K562 (cell line): ENCODE data around the gene XCL1. TPM values are rescaled to one million over a fixed set of nuclear protein-coding genes. Genes with fewer than 3 reads are reported as not detected.

ENCODE experiments used
- ATAC-seq: fragments of 200-7000 bp; cut with Tn5 transposase; 3 replicates; pipeline ENCODE4 v1.9.1; 2020; ENCODE audit warnings: moderate library complexity
- BruUV-seq: library from RNA; stranded (reverse); fragments of 400-500 nt; replicated peaks from 2 replicates; lab custom pipeline; 2021; lab: Mats Ljungman, UMichigan
- CTCF ChIA-PET: fragments of 300-600 bp; formaldehyde crosslinking; extraction: SDS; loops from one replicate; lab custom pipeline; 2021; ENCODE audit warnings: low intra/inter-chr PET ratio; lab: Yijun Ruan, JAX
- POLR2A ChIA-PET: fragments of 300-600, 350-650 bp; sonication (Branson Sonifier 250); formaldehyde crosslinking; extraction: SDS; loops from one replicate; lab custom pipeline; 2021; ENCODE audit warnings: antibody characterized with exemption, inconsistent platforms; lab: Yijun Ruan, JAX
- DNase-seq, 4 experiments: peaks; one replicate each; pipeline versions ENCODE4 v3.0.0 to v3.0.0-alpha.2; 2011 to 2018; ENCODE audit warnings: low spot score in 3 of 4, mixed read lengths in 3 of 4; ENCODE audit errors: extremely low read depth in 1 of 4
- FAIRE-seq: peaks from 2 replicates; lab custom pipeline; 2011; peaks lifted over from hg19 to GRCh38; lab: Jason Lieb, UNC
- H2AFZ ChIP-seq: 2 replicates; pipeline ENCODE4 v1.6.0; 2011; ENCODE audit warnings: low read depth, low read length, control low read depth, inconsistent platforms
- H3K27ac ChIP-seq: fragments of 200-600 bp; 3 replicates; pipeline ENCODE4 v1.8.0; 2011; ENCODE audit warnings: low read depth, mild to moderate bottlenecking, control low read depth, inconsistent platforms, low read length, moderate library complexity, mixed read lengths; ENCODE audit errors: extremely low read depth
- H3K27me3 ChIP-seq, 2 experiments: fragments of 300-600 bp in 1 of 2; 2 replicates in 1 of 2; 3 replicates in 1 of 2; pipeline versions ENCODE4 v1.6.0 to v1.8.0; 2011; ENCODE audit warnings: inconsistent platforms in 2 of 2, low read length in 2 of 2, mild to moderate bottlenecking in 1 of 2, mixed read lengths in 1 of 2, moderate library complexity in 1 of 2; ENCODE audit not compliant: control insufficient read depth in 2 of 2, insufficient read depth in 2 of 2
- H3K36me3 ChIP-seq: fragments of 300-600 bp; 3 replicates; pipeline ENCODE4 v1.8.0; 2011; ENCODE audit warnings: mild to moderate bottlenecking, low read length, inconsistent platforms; ENCODE audit not compliant: control insufficient read depth, insufficient read depth
- H3K4me1 ChIP-seq, 2 experiments: fragments of 200-600 bp in 1 of 2; replicated peaks in 1 of 2; 2 replicates in 1 of 2; 3 replicates in 1 of 2; pipeline versions ENCODE4 v1.5.1 to v1.8.0; 2011; ENCODE audit warnings: inconsistent platforms in 2 of 2, low read length in 2 of 2, mild to moderate bottlenecking in 1 of 2, mixed read lengths in 1 of 2, moderate library complexity in 1 of 2; ENCODE audit not compliant: control insufficient read depth in 2 of 2, insufficient read depth in 2 of 2
- H3K4me2 ChIP-seq: 2 replicates; pipeline ENCODE4 v1.6.1; 2011; ENCODE audit warnings: low read length, control low read depth, inconsistent platforms, mixed read lengths; ENCODE audit not compliant: insufficient read depth
- H3K4me3 ChIP-seq: fragments of 200-600 bp; sonication (generic), shearing (Covaris generic); 2 replicates; pipeline ENCODE4 v1.5.1; 2016; ENCODE audit warnings: control low read depth, inconsistent platforms
- H3K79me2 ChIP-seq: fragments of 200-600 bp; 3 replicates; pipeline ENCODE4 v1.8.0; 2011; ENCODE audit warnings: low read length, inconsistent platforms; ENCODE audit not compliant: control insufficient read depth, insufficient read depth
- H3K9ac ChIP-seq, 2 experiments: 2 replicates each; pipeline versions ENCODE4 v1.6.0 to v1.6.1; 2011; ENCODE audit warnings: low read depth in 2 of 2, low read length in 2 of 2, control low read depth in 1 of 2, inconsistent platforms in 1 of 2, mild to moderate bottlenecking in 1 of 2, mixed read lengths in 1 of 2; ENCODE audit not compliant: insufficient read depth in 1 of 2
- H3K9me1 ChIP-seq: one replicate; pipeline ENCODE4 v1.6.0; 2011; ENCODE audit warnings: inconsistent platforms, mild to moderate bottlenecking, low read length, moderate library complexity; ENCODE audit not compliant: control insufficient read depth, insufficient read depth
- H3K9me3 ChIP-seq: replicated peaks from 2 replicates; pipeline ENCODE4 v1.5.1; 2011; ENCODE audit warnings: low read depth, low read length, inconsistent platforms; ENCODE audit not compliant: control insufficient read depth, insufficient read depth
- H4K20me1 ChIP-seq: replicated peaks from 2 replicates; pipeline ENCODE4 v1.6.1; 2011; ENCODE audit warnings: low read length, inconsistent platforms, mixed read lengths; ENCODE audit not compliant: control insufficient read depth, insufficient read depth
- MIER1 ChIP-seq: fragments of 450-650 bp; IDR thresholded peaks from 2 replicates; pipeline ENCODE4 v1.6.1; 2016; ENCODE audit warnings: antibody characterized with exemption, mild to moderate bottlenecking, low read depth
- TCF3 ChIP-seq: sonication (generic); formaldehyde crosslinking; IDR thresholded peaks from 2 replicates; pipeline ENCODE4 v1.4.0; 2020; ENCODE audit warnings: mild to moderate bottlenecking, missing genetic modification reagents
- USF2 ChIP-seq: sonication (generic); formaldehyde crosslinking; IDR thresholded peaks from 2 replicates; pipeline ENCODE4 v1.5.0; 2020; ENCODE audit warnings: missing genetic modification reagents
- XRCC5 ChIP-seq: fragments of 200-400 bp; formaldehyde crosslinking; IDR thresholded peaks from 2 replicates; pipeline ENCODE4 v1.6.1; 2017; ENCODE audit warnings: low read depth, mild to moderate bottlenecking, low read length
- ZNF165 ChIP-seq: fragments of 250-450 bp; sonication (Bioruptor Pico); IDR thresholded peaks from 2 replicates; pipeline ENCODE4 v1.4.0; 2020; ENCODE audit warnings: borderline replicate concordance
- WGBS: fragments of 100-300 bp; shearing (Covaris generic); methylation state at CpG from one replicate; pipeline ENCODE4 v1.1.6; 2016; ENCODE audit warnings: low coverage, mixed read lengths; ENCODE audit not compliant: insufficient coverage; ENCODE audit errors: missing lambda C conversion rate; 5-methylcytosine and 5-hydroxymethylcytosine counted together
- in situ Hi-C: fragments of 300-500 bp; cut with MboI; formaldehyde crosslinking; loops from 4 replicates; pipeline ENCODE4 v1.15.0; 2018; ENCODE audit warnings: inconsistent platforms, mixed read lengths
- intact Hi-C: fragments of 100-400 bp; cut with micrococcal nuclease; formaldehyde crosslinking; loops from 2 replicates; pipeline ENCODE4 v1.14.2; 2022
- polyA plus RNA-seq, 8 experiments: library from polyadenylated mRNA; depleted of rRNA in 4 of 8; stranded (reverse) in 5 of 8; unstranded in 3 of 8; fragments of >200 nt; fragmentation: Nextera tagmentation in 2 of 8; fragmentation: Illumina TruSeq in 1 of 8; extraction: Ambion mirVana in 2 of 8; extraction: Trizol in 1 of 8; gene quantifications; 2 replicates each; pipeline versions ENCODE4 v1.2.1 to v1.2.3, GENCODE V29; 2011 to 2014; ENCODE audit warnings: inconsistent platforms in 1 of 8, missing spikeins in 1 of 8
- total RNA-seq, 7 experiments: library from RNA; depleted of rRNA in 6 of 7; stranded (reverse); fragments of >200 nt in 6 of 7; fragmentation: Illumina TruSeq in 2 of 7; extraction: Trizol in 2 of 7; gene quantifications; 2 replicates each; pipeline versions ENCODE4 v1.2.1 to v1.2.3, GENCODE V29; 2011 to 2021; ENCODE audit warnings: low replicate concordance in 1 of 7
- TF ChIP-seq, protein P1 (sequence below), 2 experiments: fragments of 450-650 bp; formaldehyde crosslinking in 1 of 2; IDR thresholded peaks; 2 replicates each; pipeline versions ENCODE4 v1.4.0 to v1.6.1; 2014 to 2020; ENCODE audit warnings: mild to moderate bottlenecking in 2 of 2, borderline replicate concordance in 1 of 2, low read depth in 1 of 2
- TF ChIP-seq, protein P2 (sequence below): fragments of 450-650 bp; formaldehyde crosslinking; IDR thresholded peaks from 2 replicates; pipeline ENCODE4 v1.4.0; 2020; ENCODE audit warnings: mild to moderate bottlenecking, moderate library complexity

The XCL1 gene
- total and polyA plus RNA-seq, 9 of the 15 experiments (the other 6 are each of a cell fraction or from before 2014, with no cell fraction given) = 0.06 to 0.09 (median 0.06) TPM; not detected in 6

DNA sequence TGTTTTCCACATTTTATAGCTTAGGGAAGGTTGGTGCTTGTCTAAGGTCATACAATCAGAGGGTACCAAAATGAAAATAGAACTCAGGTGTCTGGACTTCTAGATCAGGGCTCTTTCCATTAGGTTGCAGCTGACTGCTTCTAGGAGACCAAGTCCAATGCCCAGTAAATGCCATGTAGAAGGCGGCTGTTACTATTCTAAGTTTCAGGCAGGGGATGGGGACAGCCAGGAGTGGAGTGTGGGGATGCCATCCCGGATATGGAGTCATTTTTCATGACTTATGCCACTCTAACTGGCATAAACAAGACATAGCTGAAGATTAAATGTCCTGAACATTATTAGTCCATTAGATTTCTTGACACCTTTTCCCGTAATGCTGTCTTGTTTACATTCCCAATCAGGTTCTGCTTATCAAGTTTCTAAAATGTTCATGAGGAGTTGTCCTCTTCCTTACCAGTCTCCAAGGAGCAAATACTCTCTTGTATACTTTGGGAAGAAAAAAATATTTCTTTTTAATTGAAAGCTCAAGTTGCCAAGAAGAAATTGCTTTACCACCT lies 31.5 kb downstream of the XCL1 start (continued):
- TF ChIP-seq TCF3 (CRISPR knock-in tag) (no peak), USF2 (CRISPR knock-in tag) (no peak), XRCC5 (no peak)

DNA sequence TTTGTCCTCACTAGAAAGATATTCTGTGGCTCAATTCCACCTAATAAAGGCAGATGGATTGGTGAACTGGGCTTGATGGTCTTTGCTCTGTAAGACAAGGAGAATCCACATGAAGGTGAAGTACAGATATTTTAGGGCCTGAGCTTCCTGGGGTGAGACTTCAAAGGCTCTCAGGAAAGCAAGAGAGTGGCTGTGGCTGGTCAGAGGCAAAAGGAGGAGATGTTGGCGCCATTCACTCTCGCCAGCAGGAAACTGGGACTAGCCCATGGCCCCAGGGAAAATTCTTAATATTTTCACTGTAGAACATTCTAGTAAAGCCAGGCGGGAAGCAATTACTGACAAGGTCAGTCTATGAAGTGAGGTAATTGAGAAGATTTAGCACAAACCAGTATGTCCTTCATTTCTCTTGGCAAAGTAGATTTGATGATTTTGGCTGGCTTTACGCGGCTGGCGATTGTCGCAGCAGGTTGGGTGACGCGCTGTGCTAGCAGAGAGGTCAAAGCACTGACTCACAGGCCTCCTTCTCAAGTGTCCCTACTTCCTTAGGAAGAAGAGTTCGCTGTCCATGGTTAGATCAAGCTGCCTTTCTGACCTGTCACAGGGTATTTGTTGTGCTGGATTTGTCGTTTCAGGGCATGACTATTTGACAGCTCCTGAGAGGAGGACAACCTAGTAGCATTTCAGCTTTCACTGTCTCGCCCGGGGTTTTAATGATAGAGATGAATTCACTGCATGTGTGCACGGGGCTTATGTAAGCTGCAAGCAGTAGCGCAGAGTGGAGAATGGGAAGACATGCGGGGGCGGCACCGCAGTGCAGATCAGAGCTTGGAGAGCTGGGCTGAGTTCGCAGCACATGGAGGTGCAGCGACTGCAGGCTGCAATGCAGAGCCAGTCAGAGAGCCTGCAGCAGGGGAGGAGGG lies 32.7 kb downstream of the XCL1 start:
- no peak overlapping the region for H2AFZ ChIP-seq
- peak; percentile 68 for ATAC-seq
- no peaks in the 10 kb centered on the region for H4K20me1 ChIP-seq
- H3K79me2 ChIP-seq = no peaks in the 10 kb centered on the region
- H3K9me3 ChIP-seq = no peaks in the 10 kb centered on the region
- ChIA-PET POLR2A (interaction anchor here (0.6 to 1.1 kb wide), 3 partner anchors 8 to 731 kb away, joined by 3 read pairs; no protein-coding TSS in a partner anchor), CTCF (no interaction called here)
- peak; percentile 35 for FAIRE-seq
- WGBS = 3% methylated on average over 20 of the region's 20 CpGs
- intact Hi-C loops (no loop called here), in situ Hi-C loops (loop anchor here (25.0 kb wide), 1 partner anchor 753 kb away; the partner anchor contains the start of genes BLZF1 and NME7)
- DNase-seq = peak in 1 of 4 experiments; percentile 19
- H3K4me1 ChIP-seq = peaks cover 0 to 5% of the 10 kb centered on the region in 2 experiments; a peak in 2 of 5 replicates
- no TSS peak for BruUV-seq
- H3K27ac ChIP-seq = no peak overlapping the region
- H3K9me1 ChIP-seq = no peaks in the 10 kb centered on the region
- H3K4me3 ChIP-seq = no peak overlapping the region
- peaks cover 9 to 23% of the 10 kb centered on the region in 2 experiments; a peak in 4 of 5 replicates for H3K27me3 ChIP-seq
- H3K9ac ChIP-seq = no peak overlapping the region
- no peak overlapping the region; the same call in 1 of the 2 replicates for H3K4me2 ChIP-seq
- H3K36me3 ChIP-seq = no peaks in the 10 kb centered on the region
- TF ChIP-seq MIER1 (peak; percentile 76; the same call in 1 of the 2 replicates), ZNF165 (no peak)
- TF ChIP-seq, protein P1, sequence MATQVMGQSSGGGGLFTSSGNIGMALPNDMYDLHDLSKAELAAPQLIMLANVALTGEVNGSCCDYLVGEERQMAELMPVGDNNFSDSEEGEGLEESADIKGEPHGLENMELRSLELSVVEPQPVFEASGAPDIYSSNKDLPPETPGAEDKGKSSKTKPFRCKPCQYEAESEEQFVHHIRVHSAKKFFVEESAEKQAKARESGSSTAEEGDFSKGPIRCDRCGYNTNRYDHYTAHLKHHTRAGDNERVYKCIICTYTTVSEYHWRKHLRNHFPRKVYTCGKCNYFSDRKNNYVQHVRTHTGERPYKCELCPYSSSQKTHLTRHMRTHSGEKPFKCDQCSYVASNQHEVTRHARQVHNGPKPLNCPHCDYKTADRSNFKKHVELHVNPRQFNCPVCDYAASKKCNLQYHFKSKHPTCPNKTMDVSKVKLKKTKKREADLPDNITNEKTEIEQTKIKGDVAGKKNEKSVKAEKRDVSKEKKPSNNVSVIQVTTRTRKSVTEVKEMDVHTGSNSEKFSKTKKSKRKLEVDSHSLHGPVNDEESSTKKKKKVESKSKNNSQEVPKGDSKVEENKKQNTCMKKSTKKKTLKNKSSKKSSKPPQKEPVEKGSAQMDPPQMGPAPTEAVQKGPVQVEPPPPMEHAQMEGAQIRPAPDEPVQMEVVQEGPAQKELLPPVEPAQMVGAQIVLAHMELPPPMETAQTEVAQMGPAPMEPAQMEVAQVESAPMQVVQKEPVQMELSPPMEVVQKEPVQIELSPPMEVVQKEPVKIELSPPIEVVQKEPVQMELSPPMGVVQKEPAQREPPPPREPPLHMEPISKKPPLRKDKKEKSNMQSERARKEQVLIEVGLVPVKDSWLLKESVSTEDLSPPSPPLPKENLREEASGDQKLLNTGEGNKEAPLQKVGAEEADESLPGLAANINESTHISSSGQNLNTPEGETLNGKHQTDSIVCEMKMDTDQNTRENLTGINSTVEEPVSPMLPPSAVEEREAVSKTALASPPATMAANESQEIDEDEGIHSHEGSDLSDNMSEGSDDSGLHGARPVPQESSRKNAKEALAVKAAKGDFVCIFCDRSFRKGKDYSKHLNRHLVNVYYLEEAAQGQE (IDR thresholded peaks at IDR 0.05; ENCODE audit: borderline replicate concordance) = peak; percentile 96
- TF ChIP-seq, protein P1 (CRISPR knock-in tag; IDR thresholded peaks at IDR 0.05; ENCODE audit: low read depth) = peak; percentile 95
- TF ChIP-seq, protein P2, sequence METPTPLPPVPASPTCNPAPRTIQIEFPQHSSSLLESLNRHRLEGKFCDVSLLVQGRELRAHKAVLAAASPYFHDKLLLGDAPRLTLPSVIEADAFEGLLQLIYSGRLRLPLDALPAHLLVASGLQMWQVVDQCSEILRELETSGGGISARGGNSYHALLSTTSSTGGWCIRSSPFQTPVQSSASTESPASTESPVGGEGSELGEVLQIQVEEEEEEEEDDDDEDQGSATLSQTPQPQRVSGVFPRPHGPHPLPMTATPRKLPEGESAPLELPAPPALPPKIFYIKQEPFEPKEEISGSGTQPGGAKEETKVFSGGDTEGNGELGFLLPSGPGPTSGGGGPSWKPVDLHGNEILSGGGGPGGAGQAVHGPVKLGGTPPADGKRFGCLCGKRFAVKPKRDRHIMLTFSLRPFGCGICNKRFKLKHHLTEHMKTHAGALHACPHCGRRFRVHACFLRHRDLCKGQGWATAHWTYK (CRISPR knock-in tag) = no peak
